ENCODE results near the gene ARMC6.
A peak's percentile ranks its signal among the peaks of the same experiment; 100 is the strongest.
"Not testable (repeated sequence)": the region's sequence is repeated elsewhere in the genome, so short reads cannot be mapped to it uniquely, and the experiment has no call there.

Gene ARMC6

GRCh38 chr19:19023376-19023775 is 10.0 kb upstream of the ARMC6 start:
- DNase-seq: not testable (repeated sequence)

GRCh38 chr19:19025861-19026260 is 7.5 kb upstream of the ARMC6 start:
- no peak for DNase-seq

- no peak for DNase-seq
These were observed 7.0 kb upstream of the ARMC6 start for GRCh38 chr19:19026299-19026971.

GRCh38 chr19:19027228-19027627 is 6.2 kb upstream of the ARMC6 start:
- DNase-seq: no peak

- no peak for DNase-seq
These were observed 4.9 kb upstream of the ARMC6 start for GRCh38 chr19:19028526-19028925.

GRCh38 chr19:19031891-19032290 is 1.5 kb upstream of the ARMC6 start:
- no peak for DNase-seq

GRCh38 chr19:19032420-19033175 is 805 bp upstream of the ARMC6 start:
- peak; percentile 76 for DNase-seq

GRCh38 chr19:19033176-19033425 is 302 bp upstream of the ARMC6 start:
- no peak for DNase-seq

GRCh38 chr19:19034204-19034624 is 811 bp downstream of the ARMC6 start:
- peak; percentile 32 for DNase-seq

- no peak for DNase-seq
These were observed 6.5 kb downstream of the ARMC6 start for GRCh38 chr19:19039901-19040300.

- no peak for DNase-seq
These were observed 7.0 kb downstream of the ARMC6 start for GRCh38 chr19:19040417-19040816.

- no peak for DNase-seq
These were observed 9.4 kb downstream of the ARMC6 start for GRCh38 chr19:19042732-19043280.

- no peak for DNase-seq
These were observed 10.1 kb downstream of the ARMC6 start for GRCh38 chr19:19043481-19043880.

- no peak for DNase-seq
These were observed 10.5 kb downstream of the ARMC6 start for GRCh38 chr19:19043881-19044280.

- no peak for DNase-seq
These were observed 16.0 kb downstream of the ARMC6 start for GRCh38 chr19:19049406-19049805.

GRCh38 chr19:19050104-19050503 is 16.7 kb downstream of the ARMC6 start:
- no peak for DNase-seq

GRCh38 chr19:19050731-19051130 is 17.3 kb downstream of the ARMC6 start:
- no peak for DNase-seq

GRCh38 chr19:19051478-19052213 is 18.2 kb downstream of the ARMC6 start:
- DNase-seq: no peak

- no peak for DNase-seq
These were observed 19.5 kb downstream of the ARMC6 start for GRCh38 chr19:19052921-19053320.

- no peak for DNase-seq
These were observed 20.3 kb downstream of the ARMC6 start for GRCh38 chr19:19053508-19054314.

- DNase-seq: no peak
These were observed 21.0 kb downstream of the ARMC6 start for GRCh38 chr19:19054315-19054938.

GRCh38 chr19:19054939-19055440 is 21.6 kb downstream of the ARMC6 start:
- DNase-seq: no peak

Measured in DMS153 (cell line).